HepG2 (cell line): ENCODE results near the gene DNAJB12. TPM values are rescaled to one million over a fixed set of nuclear protein-coding genes. Genes with fewer than 3 reads are reported as not detected.
A peak's percentile ranks its signal among the peaks of the same experiment; 100 is the strongest.

ENCODE experiments used
- ATF2 ChIP-seq: sonication (generic); formaldehyde crosslinking; IDR thresholded peaks from 2 replicates; pipeline ENCODE4 v1.4.0; 2020; ENCODE audit warnings: missing genetic modification reagents
- ELF4 ChIP-seq: sonication (generic); formaldehyde crosslinking; IDR thresholded peaks from 2 replicates; pipeline ENCODE4 v1.5.0; 2020; ENCODE audit warnings: missing genetic modification reagents, mild to moderate bottlenecking, moderate library complexity, borderline replicate concordance
- NCOA5 ChIP-seq: sonication (generic); formaldehyde crosslinking; IDR thresholded peaks from 2 replicates; pipeline ENCODE4 v1.4.0; 2020; ENCODE audit warnings: missing genetic modification reagents
- RBAK ChIP-seq: sonication (generic); formaldehyde crosslinking; IDR thresholded peaks from 2 replicates; pipeline ENCODE4 v1.5.1; 2020; ENCODE audit warnings: mild to moderate bottlenecking, missing genetic modification reagents
- RERE ChIP-seq: IDR thresholded peaks from 2 replicates; pipeline ENCODE4 v1.6.1; 2016; ENCODE audit warnings: low read depth, missing genetic modification reagents, missing compliant biosample characterization
- REXO4 ChIP-seq: sonication (generic); formaldehyde crosslinking; IDR thresholded peaks from 2 replicates; pipeline ENCODE4 v1.8.0; 2022; ENCODE audit warnings: missing genetic modification reagents, mild to moderate bottlenecking, borderline replicate concordance
- SNAPC2 ChIP-seq: sonication (generic); formaldehyde crosslinking; IDR thresholded peaks from 2 replicates; pipeline ENCODE4 v1.8.1; 2022; ENCODE audit warnings: mild to moderate bottlenecking, missing genetic modification reagents
- TERF1 ChIP-seq: sonication (generic); formaldehyde crosslinking; IDR thresholded peaks from 2 replicates; pipeline ENCODE4 v1.8.0; 2022; ENCODE audit warnings: mild to moderate bottlenecking, missing genetic modification reagents, moderate library complexity
- TOPORS ChIP-seq: sonication (generic); formaldehyde crosslinking; IDR thresholded peaks from 2 replicates; pipeline ENCODE4 v1.8.0; 2023; ENCODE audit warnings: mild to moderate bottlenecking, missing genetic modification reagents
- TP53 ChIP-seq: sonication (generic); formaldehyde crosslinking; conservative IDR thresholded peaks from 2 replicates; pipeline ENCODE4 v1.4.0; 2020; ENCODE audit warnings: missing genetic modification reagents
- ZNF292 ChIP-seq: sonication (generic); formaldehyde crosslinking; IDR thresholded peaks from 2 replicates; pipeline ENCODE4 v1.8.1; 2022; ENCODE audit warnings: mild to moderate bottlenecking, low read depth, missing genetic modification reagents, borderline replicate concordance
- ZNF577 ChIP-seq: sonication (generic); formaldehyde crosslinking; IDR thresholded peaks from 2 replicates; pipeline ENCODE4 v1.4.0; 2020; ENCODE audit warnings: mild to moderate bottlenecking, low read depth, missing genetic modification reagents, borderline replicate concordance
- ZNF749 ChIP-seq: sonication (generic); formaldehyde crosslinking; IDR thresholded peaks from 2 replicates; pipeline ENCODE4 v1.8.0; 2022; ENCODE audit warnings: mild to moderate bottlenecking, missing genetic modification reagents, moderate library complexity, borderline replicate concordance
- ZNF816 ChIP-seq: sonication (generic); formaldehyde crosslinking; IDR thresholded peaks from 2 replicates; pipeline ENCODE4 v1.8.0; 2022; ENCODE audit warnings: missing genetic modification reagents, mild to moderate bottlenecking, borderline replicate concordance
- ZSCAN30 ChIP-seq: sonication (generic); formaldehyde crosslinking; IDR thresholded peaks from 2 replicates; pipeline ENCODE4 v1.5.0; 2020; ENCODE audit warnings: mild to moderate bottlenecking, missing genetic modification reagents
- polyA plus RNA-seq, 8 experiments: library from polyadenylated mRNA; depleted of rRNA in 3 of 8; stranded (reverse) in 7 of 8; unstranded in 1 of 8; fragments of >200 nt; fragmentation: Illumina TruSeq in 4 of 8; extraction: Trizol in 4 of 8; gene quantifications; 2 replicates each; pipeline versions ENCODE4 v1.2.1 to v1.2.3, GENCODE V29; 2011 to 2016; ENCODE audit warnings: low read depth in 4 of 8, missing spikeins in 1 of 8, mixed read lengths in 1 of 8; ENCODE audit not compliant: insufficient read depth in 1 of 8
- total RNA-seq, 5 experiments: library from RNA; depleted of rRNA; stranded (reverse); fragments of >200 nt; fragmentation: Illumina TruSeq; extraction: Trizol; gene quantifications; 2 replicates each; pipeline ENCODE4 v1.2.3, GENCODE V29; 2016; ENCODE audit warnings: low read depth in 1 of 5
- TF ChIP-seq, protein P1 (sequence below): IDR thresholded peaks from 2 replicates; pipeline ENCODE4 v1.4.0; 2020; ENCODE audit warnings: mild to moderate bottlenecking, missing genetic modification reagents

Gene DNAJB12
- total and polyA plus RNA-seq, 2 of the 13 experiments (the other 11 are each of a cell fraction or from before 2014, with no cell fraction given) = 10.8 to 18.2 TPM

- TF ChIP-seq RERE (CRISPR knock-in tag) (peak; percentile 86), ATF2 (CRISPR knock-in tag) (no peak), ZNF816 (CRISPR knock-in tag) (peak; percentile 43; the same call in 1 of the 2 replicates), TERF1 (CRISPR knock-in tag) (no peak), NCOA5 (CRISPR knock-in tag) (no peak), TOPORS (CRISPR knock-in tag) (peak; percentile 39; the same call in 1 of the 2 replicates), SNAPC2 (CRISPR knock-in tag) (no peak), RBAK (CRISPR knock-in tag) (peak; percentile 44; the same call in 1 of the 2 replicates), ZNF749 (CRISPR knock-in tag) (no peak), ZSCAN30 (CRISPR knock-in tag) (0 out of 2 replicates have a peak, but pooled peaks have one; percentile 37), REXO4 (no peak), ZNF577 (CRISPR knock-in tag) (0 out of 2 replicates have a peak, but pooled peaks have one; percentile 8), ELF4 (no peak), TP53 (CRISPR knock-in tag) (no peak), ZNF292 (no peak)
- TF ChIP-seq, protein P1, sequence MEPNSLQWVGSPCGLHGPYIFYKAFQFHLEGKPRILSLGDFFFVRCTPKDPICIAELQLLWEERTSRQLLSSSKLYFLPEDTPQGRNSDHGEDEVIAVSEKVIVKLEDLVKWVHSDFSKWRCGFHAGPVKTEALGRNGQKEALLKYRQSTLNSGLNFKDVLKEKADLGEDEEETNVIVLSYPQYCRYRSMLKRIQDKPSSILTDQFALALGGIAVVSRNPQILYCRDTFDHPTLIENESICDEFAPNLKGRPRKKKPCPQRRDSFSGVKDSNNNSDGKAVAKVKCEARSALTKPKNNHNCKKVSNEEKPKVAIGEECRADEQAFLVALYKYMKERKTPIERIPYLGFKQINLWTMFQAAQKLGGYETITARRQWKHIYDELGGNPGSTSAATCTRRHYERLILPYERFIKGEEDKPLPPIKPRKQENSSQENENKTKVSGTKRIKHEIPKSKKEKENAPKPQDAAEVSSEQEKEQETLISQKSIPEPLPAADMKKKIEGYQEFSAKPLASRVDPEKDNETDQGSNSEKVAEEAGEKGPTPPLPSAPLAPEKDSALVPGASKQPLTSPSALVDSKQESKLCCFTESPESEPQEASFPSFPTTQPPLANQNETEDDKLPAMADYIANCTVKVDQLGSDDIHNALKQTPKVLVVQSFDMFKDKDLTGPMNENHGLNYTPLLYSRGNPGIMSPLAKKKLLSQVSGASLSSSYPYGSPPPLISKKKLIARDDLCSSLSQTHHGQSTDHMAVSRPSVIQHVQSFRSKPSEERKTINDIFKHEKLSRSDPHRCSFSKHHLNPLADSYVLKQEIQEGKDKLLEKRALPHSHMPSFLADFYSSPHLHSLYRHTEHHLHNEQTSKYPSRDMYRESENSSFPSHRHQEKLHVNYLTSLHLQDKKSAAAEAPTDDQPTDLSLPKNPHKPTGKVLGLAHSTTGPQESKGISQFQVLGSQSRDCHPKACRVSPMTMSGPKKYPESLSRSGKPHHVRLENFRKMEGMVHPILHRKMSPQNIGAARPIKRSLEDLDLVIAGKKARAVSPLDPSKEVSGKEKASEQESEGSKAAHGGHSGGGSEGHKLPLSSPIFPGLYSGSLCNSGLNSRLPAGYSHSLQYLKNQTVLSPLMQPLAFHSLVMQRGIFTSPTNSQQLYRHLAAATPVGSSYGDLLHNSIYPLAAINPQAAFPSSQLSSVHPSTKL (CRISPR knock-in tag) = peak; percentile 76
Measured at GRCh38 chr10:72319416-72320254, 35.1 kb downstream of the DNAJB12 start (continued).
